Measurements from ENCODE around the gene DNAH10. TPM values are rescaled to one million over a fixed set of nuclear protein-coding genes. Genes with fewer than 3 reads are reported as not detected.
"Not testable (repeated sequence)": the region's sequence is repeated elsewhere in the genome, so short reads cannot be mapped to it uniquely, and the experiment has no call there.

DNAH10 gene
- total and polyA plus RNA-seq, 11 donors: 0.04 to 0.45 (median 0.23) TPM; not detected in 4

GRCh38 chr12:123945287-123946151 lies 183.4 kb downstream of the DNAH10 start:
- Histone ChIP-seq H3K4me1 (peaks cover 0 to 47% (median 18%) of the 10 kb centered on the region in 12 donors), H3K36me3 (peaks cover 0 to 52% (median 44%) of the 10 kb centered on the region in 9 donors), H3K4me3 (no peak overlapping the region), H3K27me3 (no peaks in the 10 kb centered on the region), H3K27ac (peak overlapping the region in 2 of 12 donors; percentile 44 to 48), H3K9me3 (peaks cover 0 to 12% (median 0%) of the 10 kb centered on the region in 12 donors)
- TF ChIP-seq POLR2A (IDR thresholded peaks at IDR 0.05): no peak
- no peak for TF ChIP-seq CTCF (IDR thresholded peaks at IDR 0.05)
- no peak for ATAC-seq
- DNase-seq: no peak
- intact Hi-C loops (cut with DNase I): no loop called here
- WGBS, 4 donors: 84 to 90% (median 89%) methylated on average over 25 of the region's 25 CpGs

DNA sequence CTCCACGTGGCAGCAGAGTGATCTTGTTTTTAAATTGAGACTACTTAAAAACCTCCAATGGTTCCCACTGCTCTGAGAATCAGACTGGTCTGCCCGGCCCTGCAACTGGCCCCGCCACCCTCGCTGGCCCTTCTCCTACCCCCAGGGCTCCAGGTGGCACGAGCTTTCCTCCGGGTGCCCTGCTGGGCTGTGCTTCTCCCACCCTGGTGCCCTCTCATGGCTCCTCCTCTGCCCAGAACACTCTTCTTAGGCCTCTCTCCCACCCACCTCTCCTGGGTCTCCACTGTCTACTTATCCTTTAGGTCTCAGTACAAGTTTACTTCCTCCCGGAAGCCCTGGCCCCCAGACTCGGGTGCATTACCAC lies 184.0 kb downstream of the DNAH10 start:
- Histone ChIP-seq H3K27ac (peak overlapping the region in 4 of 12 donors; percentile 11 to 48 (median 38)), H3K4me1 (peaks cover 0 to 53% (median 22%) of the 10 kb centered on the region in 12 donors), H3K27me3 (no peaks in the 10 kb centered on the region), H3K4me3 (no peak overlapping the region), H3K9me3 (peaks cover 0 to 12% (median 0%) of the 10 kb centered on the region in 12 donors), H3K36me3 (peaks cover 0 to 46% (median 39%) of the 10 kb centered on the region in 9 donors)
- intact Hi-C loops (cut with DNase I): no loop called here
- TF ChIP-seq POLR2A (IDR thresholded peaks at IDR 0.05) (no peak), CTCF (IDR thresholded peaks at IDR 0.05) (no peak)
- no peak for DNase-seq
- peak in 3 of 4 donors; percentile 3 to 17 (median 4) for ATAC-seq
- 80 to 89% (median 87%) methylated on average over 8 of the region's 8 CpGs for WGBS, 4 donors

DNA sequence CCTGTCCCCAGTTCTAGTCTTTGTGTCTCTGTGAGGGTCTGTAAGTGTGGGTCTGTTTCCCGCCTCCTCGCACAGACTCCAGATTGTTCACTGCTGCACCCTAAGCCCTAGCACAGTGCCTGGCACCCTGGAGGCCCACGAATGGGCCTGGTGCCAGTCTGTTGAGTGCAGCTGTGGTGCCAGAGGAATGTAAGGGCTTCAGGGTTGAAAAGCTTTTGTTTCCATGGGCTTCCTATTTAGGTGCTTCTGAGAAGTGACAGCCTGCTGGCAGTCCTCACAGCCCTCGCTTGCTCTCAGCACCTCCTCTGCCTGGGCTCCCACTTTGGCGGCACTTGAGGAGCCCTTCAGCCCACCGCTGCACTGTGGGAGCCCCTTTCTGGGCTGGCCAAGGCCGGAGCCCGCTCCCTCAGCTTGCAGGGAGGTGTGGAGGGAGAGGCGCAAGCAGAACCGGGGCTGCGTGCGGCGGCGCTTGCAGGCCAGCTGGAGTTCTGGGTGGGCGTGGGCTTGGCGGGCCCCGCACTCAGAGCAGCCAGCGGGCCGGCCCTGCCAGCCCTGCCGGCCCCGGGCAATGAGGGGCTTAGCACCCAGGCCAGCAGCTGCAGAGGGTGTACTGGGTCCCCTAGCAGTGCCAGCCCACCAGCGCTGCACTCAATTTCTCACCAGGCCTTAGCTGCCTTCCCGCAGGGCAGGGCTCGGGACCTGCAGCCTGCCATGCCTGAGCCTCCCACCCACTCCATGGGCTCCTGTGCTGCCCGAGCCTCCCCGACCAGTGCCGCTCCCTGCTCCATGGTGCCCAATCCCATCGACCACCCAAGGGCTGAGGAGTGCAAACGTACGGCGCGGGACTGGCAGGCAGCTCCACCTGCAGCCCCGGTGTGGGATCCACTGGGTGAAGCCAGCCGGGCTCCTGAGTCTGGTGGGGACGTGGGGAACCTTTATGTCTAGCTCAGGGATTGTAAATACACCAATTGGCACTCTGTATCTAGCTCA lies 184.7 kb downstream of the DNAH10 start:
- H3K9me3 ChIP-seq; H3K27me3 ChIP-seq; intact Hi-C loops (cut with DNase I); H3K4me3 ChIP-seq: not testable (repeated sequence)
- DNase-seq (peak in 2 of 5 donors; percentile 57 to 60), ATAC-seq (peak; percentile 50 to 88 (median 80))
- peak overlapping the region in 4 of 12 donors; percentile 11 to 48 (median 38) for H3K27ac ChIP-seq
- 85 to 96% (median 89%) methylated on average over 16 to 34 of the region's 35 CpGs for WGBS, 4 donors
- H3K4me1 ChIP-seq: peaks cover 0 to 60% (median 25%) of the 10 kb centered on the region in 12 donors
- peaks cover 0 to 39% (median 33%) of the 10 kb centered on the region in 9 donors for H3K36me3 ChIP-seq

DNA sequence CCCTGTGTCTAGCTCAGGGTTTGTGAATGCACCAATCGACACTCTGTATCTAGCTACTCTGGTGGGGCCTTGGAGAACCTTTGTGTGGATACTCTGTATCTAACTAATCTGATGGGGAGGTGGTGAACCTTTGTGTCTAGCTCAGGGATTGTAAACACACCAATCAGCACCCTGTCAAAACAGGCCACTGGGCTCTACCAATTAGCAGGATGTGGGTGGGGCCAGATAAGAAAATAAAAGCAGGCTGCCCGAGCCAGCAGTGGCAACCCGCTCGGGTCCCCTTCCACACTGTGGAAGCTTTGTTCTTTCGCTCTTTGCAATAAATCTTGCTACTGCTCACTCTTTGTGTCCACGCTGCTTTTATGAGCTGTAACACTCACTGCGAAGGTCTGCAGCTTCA lies 185.4 kb downstream of the DNAH10 start:
- H3K4me3 ChIP-seq; H3K9me3 ChIP-seq; ATAC-seq; H3K27ac ChIP-seq; intact Hi-C loops (cut with DNase I); H3K27me3 ChIP-seq; DNase-seq: not testable (repeated sequence)
- Histone ChIP-seq H3K36me3 (peaks cover 0 to 32% (median 26%) of the 10 kb centered on the region in 9 donors), H3K4me1 (peaks cover 0 to 67% (median 31%) of the 10 kb centered on the region in 12 donors)
- 87 to 96% (median 91%) methylated on average over 6 to 7 of the region's 7 CpGs for WGBS, 4 donors
